Caco-2 (cell line): ENCODE data around the gene GSG1L. TPM values are rescaled to one million over a fixed set of nuclear protein-coding genes. Genes with fewer than 3 reads are reported as not detected.
"Not testable (repeated sequence)": the region's sequence is repeated elsewhere in the genome, so short reads cannot be mapped to it uniquely, and the experiment has no call there.

Source experiments
- BruUV-seq: library from RNA; stranded (reverse); fragments of 400-500 nt; replicated peaks from 2 replicates; lab custom pipeline; 2021; lab: Mats Ljungman, UMichigan
- CTCF ChIA-PET: fragments of 300-600 bp; sonication (Branson Sonifier 250); formaldehyde crosslinking; loops from one replicate; lab custom pipeline; 2022; ENCODE audit warnings: antibody characterized with exemption; lab: Charles Lee
- POLR2A ChIA-PET: fragments of 300-600 bp; sonication (Branson Sonifier 250); formaldehyde crosslinking; loops from one replicate; lab custom pipeline; 2022; ENCODE audit warnings: antibody characterized with exemption; lab: Charles Lee
- DNase-seq, 2 experiments: peaks; one replicate each; pipeline versions ENCODE4 v3.0.0 to v3.0.0-alpha.2; 2020 to 2022
- H3K27me3 ChIP-seq: replicated peaks from 2 replicates; pipeline ENCODE4 v1.6.0; 2011; ENCODE audit warnings: low read length; ENCODE audit not compliant: control insufficient read depth, insufficient read depth
- H3K36me3 ChIP-seq: 2 replicates; pipeline ENCODE4 v1.5.1; 2011; ENCODE audit warnings: low read length; ENCODE audit not compliant: control insufficient read depth, insufficient read depth
- H3K4me1 ChIP-seq: fragments of 250-450 bp; sonication (Bioruptor Pico); 2 replicates; pipeline ENCODE4 v1.5.1; 2020; ENCODE audit warnings: mild to moderate bottlenecking
- H3K4me3 ChIP-seq: 2 replicates; pipeline ENCODE4 v1.5.1; 2011; ENCODE audit warnings: low read depth, mild to moderate bottlenecking, control low read depth, low read length
- H3K9me3 ChIP-seq: fragments of 250-450 bp; sonication (Bioruptor Pico); 2 replicates; pipeline ENCODE4 v1.5.1; 2020; ENCODE audit warnings: mild to moderate bottlenecking, moderate library complexity
- H3K27ac Mint-ChIP-seq: one replicate; pipeline ENCODE4 v1.8.0; 2022; ENCODE audit warnings: mixed read lengths; ENCODE audit not compliant: unreplicated experiment
- H3K27me3 Mint-ChIP-seq: one replicate; pipeline ENCODE4 v1.8.0; 2022; ENCODE audit warnings: mixed read lengths; ENCODE audit not compliant: insufficient read depth, unreplicated experiment
- H3K36me3 Mint-ChIP-seq: one replicate; pipeline ENCODE4 v1.8.0; 2022; ENCODE audit warnings: mild to moderate bottlenecking, mixed read lengths; ENCODE audit not compliant: insufficient read depth, unreplicated experiment
- H3K4me1 Mint-ChIP-seq: one replicate; pipeline ENCODE4 v1.8.0; 2022; ENCODE audit warnings: low read depth, mixed read lengths; ENCODE audit not compliant: unreplicated experiment
- H3K4me3 Mint-ChIP-seq: one replicate; pipeline ENCODE4 v1.8.0; 2022; ENCODE audit warnings: mild to moderate bottlenecking, moderate library complexity, mixed read lengths; ENCODE audit not compliant: unreplicated experiment
- H3K9me3 Mint-ChIP-seq: one replicate; pipeline ENCODE4 v1.8.0; 2022; ENCODE audit warnings: mixed read lengths; ENCODE audit not compliant: unreplicated experiment
- intact Hi-C: fragments of 100-400 bp; cut with micrococcal nuclease; formaldehyde crosslinking; loops from one replicate; pipeline ENCODE4 v1.10.0; 2022; ENCODE audit not compliant: unreplicated experiment
- total RNA-seq: library from RNA; stranded (reverse); gene quantifications from 2 replicates; pipeline ENCODE4 v1.2.3, GENCODE V29; 2022
- TF ChIP-seq, protein P1 (sequence below), 2 experiments: fragments of 200-600 bp in 1 of 2; IDR thresholded peaks; 1 replicate in 1 of 2; 2 replicates in 1 of 2; pipeline versions ENCODE4 v1.5.1 to v1.8.0; 2011 to 2022; ENCODE audit warnings: antibody characterized with exemption in 1 of 2, control low read depth in 1 of 2, inconsistent platforms in 1 of 2, low read depth in 1 of 2, low read length in 1 of 2, mild to moderate bottlenecking in 1 of 2, moderate library complexity in 1 of 2; ENCODE audit not compliant: insufficient read depth in 1 of 2, severe bottlenecking in 1 of 2, unreplicated experiment in 1 of 2

The GSG1L gene
- total RNA-seq, 1 experiment from 2014 or later = not detected

DNA sequence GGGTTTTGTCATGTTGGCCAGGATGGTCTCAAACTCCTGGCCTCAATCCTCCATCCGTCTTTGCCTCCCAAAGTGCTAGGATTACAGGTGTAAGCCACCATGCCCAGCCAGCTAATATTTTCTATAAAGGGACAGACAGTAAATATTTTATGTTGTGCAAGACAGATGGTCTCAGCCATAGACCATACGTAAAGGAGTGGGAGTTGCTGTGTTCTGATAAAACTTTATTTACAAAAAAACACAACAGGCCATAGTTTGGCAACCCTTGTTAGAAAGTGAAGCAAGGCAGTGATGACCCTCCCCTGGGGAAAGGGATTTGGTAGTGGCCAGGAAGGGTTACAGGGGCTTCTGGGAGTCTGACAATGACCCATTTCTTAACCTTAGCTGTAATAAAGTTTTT is 119.7 kb downstream of the GSG1L start:
- intact Hi-C loops = no loop called here
- Mint-ChIP-seq H3K27me3 (peaks cover 14% of the 10 kb centered on the region), H3K4me3 (no peak overlapping the region), H3K9me3 (no peaks in the 10 kb centered on the region), H3K4me1 (no peaks in the 10 kb centered on the region), H3K36me3 (no peaks in the 10 kb centered on the region), H3K27ac (no peak overlapping the region)
- BruUV-seq = no TSS peak
- Histone ChIP-seq H3K9me3 (no peaks in the 10 kb centered on the region), H3K4me3 (no peak overlapping the region), H3K27me3 (no peaks in the 10 kb centered on the region), H3K4me1 (no peaks in the 10 kb centered on the region), H3K36me3 (no peaks in the 10 kb centered on the region)
- TF ChIP-seq, protein P1, sequence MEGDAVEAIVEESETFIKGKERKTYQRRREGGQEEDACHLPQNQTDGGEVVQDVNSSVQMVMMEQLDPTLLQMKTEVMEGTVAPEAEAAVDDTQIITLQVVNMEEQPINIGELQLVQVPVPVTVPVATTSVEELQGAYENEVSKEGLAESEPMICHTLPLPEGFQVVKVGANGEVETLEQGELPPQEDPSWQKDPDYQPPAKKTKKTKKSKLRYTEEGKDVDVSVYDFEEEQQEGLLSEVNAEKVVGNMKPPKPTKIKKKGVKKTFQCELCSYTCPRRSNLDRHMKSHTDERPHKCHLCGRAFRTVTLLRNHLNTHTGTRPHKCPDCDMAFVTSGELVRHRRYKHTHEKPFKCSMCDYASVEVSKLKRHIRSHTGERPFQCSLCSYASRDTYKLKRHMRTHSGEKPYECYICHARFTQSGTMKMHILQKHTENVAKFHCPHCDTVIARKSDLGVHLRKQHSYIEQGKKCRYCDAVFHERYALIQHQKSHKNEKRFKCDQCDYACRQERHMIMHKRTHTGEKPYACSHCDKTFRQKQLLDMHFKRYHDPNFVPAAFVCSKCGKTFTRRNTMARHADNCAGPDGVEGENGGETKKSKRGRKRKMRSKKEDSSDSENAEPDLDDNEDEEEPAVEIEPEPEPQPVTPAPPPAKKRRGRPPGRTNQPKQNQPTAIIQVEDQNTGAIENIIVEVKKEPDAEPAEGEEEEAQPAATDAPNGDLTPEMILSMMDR (IDR thresholded peaks at IDR 0.05; ENCODE audit: insufficient read depth in 1 of 2, low read depth in 1 of 2, low read length in 1 of 2, severe bottlenecking in 1 of 2, unreplicated experiment in 1 of 2) = no peak
- no peak for DNase-seq
- CTCF ChIA-PET = no interaction called here
- POLR2A ChIA-PET = no interaction called here

DNA sequence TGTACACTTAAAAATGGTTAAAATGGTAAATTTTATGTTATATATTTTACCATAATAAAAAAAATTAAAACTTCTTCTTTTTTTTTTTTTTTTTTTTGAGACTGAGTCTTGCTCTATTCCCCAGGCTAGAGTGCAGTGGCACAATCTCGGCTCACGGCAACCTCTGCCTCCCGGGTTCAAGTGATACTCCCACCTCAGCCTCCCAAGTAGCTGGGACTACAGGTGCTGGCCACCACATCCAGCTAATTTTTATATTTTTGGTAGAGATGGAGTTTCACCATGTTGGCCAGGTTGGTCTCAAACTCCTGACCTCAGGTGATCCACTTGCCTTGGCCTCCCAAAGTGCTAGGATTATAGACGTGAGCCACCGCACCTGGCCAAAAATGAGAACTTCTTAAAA is 121.4 kb downstream of the GSG1L start:
- H3K27ac Mint-ChIP-seq, H3K4me1 ChIP-seq, POLR2A ChIA-PET, H3K4me3 Mint-ChIP-seq, H3K36me3 ChIP-seq, H3K9me3 Mint-ChIP-seq, H3K27me3 ChIP-seq, CTCF ChIA-PET, H3K36me3 Mint-ChIP-seq, DNase-seq, intact Hi-C loops, BruUV-seq, H3K9me3 ChIP-seq, H3K4me1 Mint-ChIP-seq, H3K4me3 ChIP-seq: not testable (repeated sequence)
- peaks cover 15% of the 10 kb centered on the region for H3K27me3 Mint-ChIP-seq

GRCh38 chr16:27935076-27935475 is 128.4 kb downstream of the GSG1L start:
- H3K4me1 ChIP-seq = no peaks in the 10 kb centered on the region
- Mint-ChIP-seq H3K9me3 (no peaks in the 10 kb centered on the region), H3K4me3 (no peak overlapping the region), H3K4me1 (no peaks in the 10 kb centered on the region), H3K27ac (no peak overlapping the region), H3K36me3 (peaks cover 2% of the 10 kb centered on the region), H3K27me3 (peaks cover 9% of the 10 kb centered on the region)
- no peaks in the 10 kb centered on the region for H3K9me3 ChIP-seq
- no peaks in the 10 kb centered on the region for H3K36me3 ChIP-seq
- no peak for DNase-seq
- TF ChIP-seq, protein P1 (IDR thresholded peaks at IDR 0.05; ENCODE audit: insufficient read depth in 1 of 2, low read depth in 1 of 2, low read length in 1 of 2, severe bottlenecking in 1 of 2, unreplicated experiment in 1 of 2) = no peak
- ChIA-PET CTCF (no interaction called here), POLR2A (no interaction called here)
- intact Hi-C loops = no loop called here
- no peaks in the 10 kb centered on the region for H3K27me3 ChIP-seq
- H3K4me3 ChIP-seq = no peak overlapping the region
- BruUV-seq = no TSS peak
